HG03066 (cell line): ENCODE results near the gene TMC1.
"Not testable (repeated sequence)": the region's sequence is repeated elsewhere in the genome, so short reads cannot be mapped to it uniquely, and the experiment has no call there.

Source experiments
- ATAC-seq: cut with Tn5 transposase; IDR thresholded peaks from one replicate; pipeline ENCODE4 v1.9.1; 2021; ENCODE audit warnings: low read depth; ENCODE audit not compliant: unreplicated experiment

TMC1 gene

DNA sequence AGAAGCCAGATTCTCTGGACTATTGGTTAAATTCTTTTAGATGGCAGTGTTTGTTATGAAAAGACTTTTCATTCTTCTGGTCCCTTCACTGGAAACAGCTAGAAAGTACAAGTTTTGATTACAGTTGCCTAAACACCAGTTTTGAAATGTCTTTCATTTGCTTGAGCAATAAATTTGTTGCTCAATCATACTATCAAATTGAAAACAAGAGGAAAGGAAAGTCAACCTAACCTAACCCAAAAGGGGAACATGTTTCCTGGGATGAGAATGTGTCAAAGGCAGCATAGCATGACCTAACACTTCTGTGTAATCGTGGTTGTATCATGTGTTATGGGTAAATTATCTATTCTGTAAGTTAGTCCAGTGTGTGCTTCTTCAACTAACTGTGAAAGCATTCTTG is 213.2 kb downstream of the TMC1 start:
- ATAC-seq: no peak

DNA sequence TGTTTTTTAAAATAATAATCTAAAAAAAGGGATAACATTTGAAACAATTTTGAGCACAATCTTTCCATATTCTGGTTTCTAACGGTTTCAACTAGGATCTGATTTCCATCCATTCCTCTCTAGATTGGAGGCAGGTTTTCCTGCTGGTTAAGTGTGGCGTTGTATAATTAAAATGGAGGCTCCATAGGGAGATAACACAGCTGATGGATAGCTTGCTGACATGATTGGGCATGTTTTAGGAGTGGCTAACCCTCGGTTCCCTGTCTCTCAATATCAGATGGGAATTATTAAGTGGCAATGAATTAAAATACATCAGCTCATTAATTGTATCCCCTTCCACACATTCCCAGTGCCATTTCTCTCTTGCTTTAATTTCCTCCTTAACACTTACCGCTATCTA is 222.4 kb downstream of the TMC1 start:
- no peak for ATAC-seq

DNA sequence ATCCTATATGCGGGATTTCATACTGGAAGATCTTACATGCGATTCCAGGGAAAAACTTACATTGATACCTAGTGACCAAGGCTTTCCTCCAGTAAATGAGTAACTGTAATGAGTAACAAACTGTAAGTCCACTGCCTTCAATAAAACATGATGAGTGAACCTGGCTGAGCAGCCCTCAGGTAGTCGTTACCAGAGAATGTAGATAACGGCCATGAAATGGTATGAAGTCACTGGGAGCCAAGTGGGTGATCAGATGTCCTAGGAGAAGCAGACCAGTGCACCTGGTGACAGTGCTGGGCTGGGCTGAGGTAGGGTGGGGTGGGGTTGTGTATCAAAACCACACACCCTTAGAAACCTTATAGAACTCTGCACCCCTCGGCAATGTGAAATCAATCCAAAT is 227.9 kb downstream of the TMC1 start:
- no peak for ATAC-seq

DNA sequence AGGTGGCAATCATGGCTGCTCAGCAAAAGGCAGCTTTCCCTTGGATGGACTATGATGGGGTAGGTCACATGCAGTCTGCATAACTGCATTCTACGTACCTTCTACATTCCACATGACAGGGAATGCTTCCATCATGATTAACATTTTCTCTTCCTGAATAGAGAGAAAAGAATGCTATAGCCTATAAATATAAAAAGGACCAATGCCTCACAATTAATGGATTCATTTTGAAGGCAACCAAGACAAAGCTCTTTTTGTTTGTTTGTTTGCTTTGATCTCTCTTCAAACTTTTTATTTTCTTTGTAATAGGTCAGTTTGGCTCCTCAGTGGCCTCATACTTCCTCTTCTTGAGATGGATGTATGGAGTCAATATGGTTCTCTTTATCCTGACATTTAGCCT is 230.1 kb downstream of the TMC1 start:
- ATAC-seq: no peak

DNA sequence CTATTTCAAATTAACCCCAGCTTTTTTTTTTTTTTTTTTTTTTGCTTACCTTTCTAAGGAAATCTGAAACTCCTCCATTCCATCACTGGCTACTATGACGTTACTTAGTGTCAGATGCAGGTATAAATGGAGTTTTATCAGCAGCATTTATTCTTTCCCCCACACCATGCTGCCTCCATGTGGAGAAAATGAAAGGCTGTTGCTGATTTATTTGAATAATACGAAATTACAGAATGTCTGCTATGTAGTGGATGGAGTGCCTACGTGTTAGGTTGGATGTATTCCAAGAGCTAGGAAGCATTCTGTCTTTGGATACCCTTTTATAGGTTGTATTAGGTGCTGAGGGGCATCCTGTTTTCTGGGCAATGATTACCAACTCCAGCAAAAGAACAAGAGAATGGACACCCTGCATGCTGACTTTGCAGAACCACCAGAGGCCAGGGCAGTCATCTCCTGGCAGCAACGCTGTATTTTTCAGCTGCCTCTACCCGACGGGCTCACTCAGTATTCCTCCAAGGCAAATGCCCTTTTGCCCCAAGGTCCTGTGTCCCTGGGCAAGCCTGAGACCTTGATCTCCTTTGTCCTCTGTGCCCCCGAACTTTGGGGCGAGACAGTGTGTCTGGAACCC is 232.0 kb downstream of the TMC1 start:
- ATAC-seq: no peak

DNA sequence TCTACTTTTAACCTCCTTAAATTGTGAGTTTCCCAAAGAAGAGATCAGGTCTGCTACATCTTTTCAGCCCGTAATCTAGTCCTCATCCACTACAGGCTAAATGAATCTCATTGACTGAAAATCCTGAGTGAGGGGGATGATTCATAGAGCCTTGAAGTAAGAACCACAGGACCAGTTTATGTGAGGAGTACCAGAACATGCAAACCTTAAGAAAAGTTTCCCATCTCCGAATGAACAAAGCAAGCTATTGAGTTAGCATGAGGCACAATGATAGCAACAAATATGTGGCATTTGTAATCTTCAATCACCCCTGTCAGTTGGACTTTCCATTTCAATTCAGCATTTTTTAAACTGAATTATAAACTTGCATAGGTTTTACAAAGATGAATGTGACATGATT is 234.4 kb downstream of the TMC1 start:
- no peak for ATAC-seq

DNA sequence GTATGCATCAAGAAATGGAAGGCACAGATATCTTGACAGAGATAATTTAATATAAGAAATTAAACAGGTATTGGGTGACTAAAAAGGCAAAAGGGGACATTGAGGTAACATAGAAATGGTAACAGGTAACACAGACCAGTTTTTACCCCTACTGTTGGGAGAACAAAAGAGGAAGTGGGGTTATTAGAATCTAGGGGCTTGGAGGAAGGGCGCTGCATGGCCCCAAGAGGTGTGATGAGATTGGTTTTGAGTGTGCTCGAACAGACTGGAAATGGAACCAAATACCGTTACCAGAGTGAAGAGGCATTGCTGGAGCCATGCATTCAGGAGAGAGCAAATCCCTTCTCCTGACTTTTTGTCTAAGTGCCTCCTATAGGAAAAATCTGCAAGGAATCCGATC is 237.5 kb downstream of the TMC1 start:
- no peak for ATAC-seq

DNA sequence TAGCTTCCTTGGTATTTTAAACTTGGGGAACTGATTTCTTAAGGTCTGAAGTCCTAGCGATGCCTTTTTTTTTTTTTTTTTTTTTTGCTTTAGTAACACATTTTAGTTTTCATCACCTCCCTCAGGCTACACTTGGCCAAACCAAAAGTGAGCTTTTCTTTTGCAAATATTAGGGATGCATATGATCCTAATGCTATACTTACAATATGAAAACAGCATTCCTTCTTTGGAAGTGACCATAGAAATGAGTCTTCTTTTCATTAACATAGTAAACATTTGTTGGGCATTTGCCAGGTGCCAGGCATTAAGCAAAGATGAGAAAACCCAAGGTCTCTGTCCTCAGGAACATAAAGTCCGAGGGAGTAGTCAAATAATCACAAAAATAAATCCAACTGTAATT is 241.6 kb downstream of the TMC1 start:
- ATAC-seq: no peak

DNA sequence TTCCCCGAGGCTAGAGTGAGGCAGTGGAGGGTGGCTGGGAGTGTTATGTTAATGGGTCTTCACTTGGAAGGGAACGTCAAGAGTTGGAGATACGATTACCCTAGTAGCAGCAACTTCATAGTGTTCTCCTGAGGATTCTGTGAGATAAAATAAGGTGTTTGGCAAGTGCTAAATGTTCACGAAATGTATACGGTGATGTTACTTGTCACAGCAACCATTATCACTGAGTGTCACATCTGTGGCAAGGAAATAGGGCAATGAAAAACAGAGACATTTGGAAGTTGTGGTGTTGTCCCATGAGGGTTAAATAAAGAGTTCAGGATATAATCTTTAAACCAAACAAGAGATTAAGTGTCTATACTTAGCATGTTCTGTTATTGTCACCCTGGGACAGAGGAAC is 248.1 kb downstream of the TMC1 start:
- no peak for ATAC-seq

DNA sequence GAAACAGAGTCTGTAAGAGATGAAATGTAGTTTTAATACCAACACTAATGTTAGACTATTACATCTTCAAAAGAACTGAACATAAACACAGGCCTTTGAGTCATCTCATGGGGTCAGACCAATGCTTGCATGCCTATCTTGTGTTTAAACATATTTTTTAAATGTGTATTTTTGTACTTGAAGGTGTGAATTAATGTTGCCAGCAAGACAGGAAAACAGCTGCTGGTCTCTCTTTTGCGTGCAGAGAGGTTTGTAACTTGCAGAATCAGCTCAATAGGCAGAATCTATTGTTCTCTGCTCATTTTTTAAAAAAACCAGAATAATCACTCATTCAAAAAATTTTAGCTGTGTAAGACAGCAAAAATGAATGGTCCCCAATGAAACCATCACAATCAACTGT is 251.3 kb downstream of the TMC1 start:
- no peak for ATAC-seq

DNA sequence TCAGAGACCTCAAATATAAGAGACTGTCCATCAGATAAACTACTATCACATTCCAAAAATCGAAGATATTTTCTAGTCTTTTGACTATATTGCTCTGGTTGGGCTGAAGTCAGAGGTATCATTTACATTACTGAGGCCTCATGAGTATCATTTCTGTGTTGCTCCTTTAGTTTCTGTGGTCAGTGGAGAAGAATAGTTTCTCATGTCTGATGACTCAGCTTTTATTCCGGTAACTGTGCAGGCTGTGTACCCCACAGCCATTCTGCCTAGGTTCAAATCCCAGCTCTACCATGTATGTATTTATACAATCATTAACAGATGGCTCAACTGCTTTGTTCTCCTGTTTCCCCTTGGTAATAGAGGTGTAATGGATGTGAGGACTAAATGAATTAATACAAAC is 252.2 kb downstream of the TMC1 start:
- ATAC-seq: no peak

DNA sequence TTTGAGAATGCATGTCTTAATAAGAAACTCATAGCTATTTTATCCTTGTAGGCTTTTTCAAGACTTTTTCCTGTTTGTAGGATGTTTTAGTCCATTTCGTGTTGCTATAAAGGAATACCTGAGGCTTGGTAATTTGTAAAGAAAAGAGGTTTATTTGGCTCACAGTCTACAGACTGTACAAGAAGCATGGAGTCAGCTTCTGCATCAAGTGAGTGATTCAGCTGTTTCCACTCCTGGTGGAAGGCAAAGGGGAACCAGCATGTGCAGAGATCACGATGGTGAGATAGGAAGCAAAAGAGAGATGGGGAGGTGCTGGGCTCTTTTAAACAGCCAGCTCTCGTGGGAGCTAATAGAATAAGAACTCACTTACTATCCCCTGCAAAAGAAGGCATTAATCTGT is 254.2 kb downstream of the TMC1 start:
- ATAC-seq: no peak

DNA sequence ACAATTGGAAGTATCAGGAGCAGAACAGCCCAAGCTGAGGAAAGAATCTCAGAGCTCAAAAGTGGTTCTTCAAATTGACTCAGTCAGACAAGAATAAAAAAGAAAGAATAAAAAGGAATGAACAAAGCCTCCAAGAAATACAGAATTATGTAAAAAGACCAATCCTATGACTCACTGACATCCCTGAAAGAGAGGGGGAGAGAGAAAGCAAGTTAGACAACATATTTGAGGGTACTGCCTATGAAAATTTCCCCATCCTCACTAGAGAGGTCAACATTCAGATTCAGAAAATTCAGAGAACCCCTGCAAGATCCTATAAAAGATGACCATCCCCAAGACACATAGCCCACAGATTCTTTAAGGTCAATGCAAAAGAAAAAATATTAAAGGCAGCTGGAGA is 258.2 kb downstream of the TMC1 start:
- no peak for ATAC-seq

DNA sequence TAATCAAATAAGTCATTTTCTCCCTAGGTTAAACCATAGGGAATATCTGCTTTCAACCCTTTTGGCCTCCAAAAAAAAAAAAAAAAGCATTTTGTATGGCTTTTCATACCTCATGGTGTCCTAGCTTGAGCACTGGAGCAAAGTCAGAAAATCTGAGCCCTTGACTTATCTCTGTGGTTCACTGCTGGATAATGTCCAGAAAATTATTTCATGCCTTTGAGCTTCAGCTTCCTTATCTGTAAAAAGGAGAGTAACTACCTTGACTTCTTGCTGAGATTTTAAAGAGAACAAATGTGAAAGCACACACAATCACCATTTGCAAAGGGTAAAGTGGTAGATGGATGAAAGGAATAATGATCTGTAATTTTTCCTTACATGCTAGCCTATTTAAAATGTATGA is 265.5 kb downstream of the TMC1 start:
- no peak for ATAC-seq

DNA sequence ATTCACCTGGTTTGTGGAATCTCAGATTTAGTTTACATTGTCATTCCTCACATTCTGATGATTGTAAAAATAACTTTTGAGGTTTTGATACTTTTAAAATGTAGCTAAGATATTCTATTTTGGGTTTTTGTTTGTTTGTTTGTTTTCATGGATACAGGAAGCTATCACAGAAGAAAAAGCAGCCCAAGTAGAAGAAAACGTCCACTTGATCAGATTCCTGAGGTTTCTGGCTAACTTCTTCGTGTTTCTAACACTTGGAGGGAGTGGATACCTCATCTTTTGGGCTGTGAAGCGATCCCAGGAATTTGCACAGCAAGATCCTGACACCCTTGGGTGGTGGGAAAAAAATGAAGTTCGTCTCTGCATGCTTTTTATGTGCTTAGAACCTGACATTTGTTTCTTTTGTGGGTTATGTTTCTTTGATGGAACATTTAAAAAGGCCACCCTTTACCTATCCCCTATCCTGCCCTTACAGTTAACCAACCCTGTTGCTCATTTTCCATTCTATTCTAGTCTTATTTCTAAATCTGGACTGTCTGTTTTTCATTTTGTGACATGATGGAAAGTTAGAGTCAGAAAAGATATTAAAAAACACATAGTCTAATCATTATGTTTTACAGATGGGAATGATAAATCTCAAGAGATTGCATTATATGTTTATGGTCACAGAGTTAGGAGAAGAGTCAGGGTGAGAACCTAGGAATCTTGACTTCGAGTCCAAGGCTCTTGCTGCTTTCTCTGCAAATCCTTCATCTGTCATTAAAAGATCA is 267.7 kb downstream of the TMC1 start:
- ATAC-seq: no peak

DNA sequence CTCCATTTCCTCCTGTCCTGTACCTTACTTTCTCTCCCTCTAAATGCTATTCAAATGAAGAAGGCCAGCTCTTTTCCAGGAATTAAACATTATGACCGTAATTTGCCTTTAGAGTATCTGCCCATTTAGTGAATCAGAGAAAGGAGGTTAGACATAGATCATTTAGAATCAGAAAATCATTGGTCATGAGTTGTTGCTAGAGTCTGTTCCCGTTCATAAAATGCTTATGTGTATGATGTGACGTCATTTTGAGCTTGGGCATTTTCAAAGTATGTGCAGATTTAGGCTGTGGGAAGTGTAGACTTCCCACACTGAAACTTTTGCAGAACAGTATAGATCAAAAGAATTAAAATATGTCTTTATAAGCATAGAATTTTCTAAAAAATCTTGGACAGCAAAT is 268.5 kb downstream of the TMC1 start:
- ATAC-seq: no peak

DNA sequence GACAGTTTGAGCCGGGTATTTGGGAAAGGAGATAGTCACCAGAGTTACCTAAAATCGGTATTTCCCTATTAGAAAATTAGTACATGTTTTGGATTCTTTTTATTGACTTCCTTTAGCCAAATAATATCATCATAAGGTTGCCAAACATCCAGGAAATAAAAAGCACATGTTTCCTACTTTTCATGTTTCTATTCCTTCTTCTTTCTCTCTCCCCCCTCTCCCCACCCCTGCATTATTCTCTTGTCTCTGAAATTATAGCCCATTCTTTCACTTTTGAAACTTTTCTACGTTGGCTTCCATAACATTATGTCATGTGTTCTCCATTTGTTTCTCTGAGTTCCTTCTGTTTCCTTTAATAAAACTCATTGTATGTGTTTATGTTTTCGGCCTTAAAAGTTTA is 269.6 kb downstream of the TMC1 start:
- no peak for ATAC-seq

DNA sequence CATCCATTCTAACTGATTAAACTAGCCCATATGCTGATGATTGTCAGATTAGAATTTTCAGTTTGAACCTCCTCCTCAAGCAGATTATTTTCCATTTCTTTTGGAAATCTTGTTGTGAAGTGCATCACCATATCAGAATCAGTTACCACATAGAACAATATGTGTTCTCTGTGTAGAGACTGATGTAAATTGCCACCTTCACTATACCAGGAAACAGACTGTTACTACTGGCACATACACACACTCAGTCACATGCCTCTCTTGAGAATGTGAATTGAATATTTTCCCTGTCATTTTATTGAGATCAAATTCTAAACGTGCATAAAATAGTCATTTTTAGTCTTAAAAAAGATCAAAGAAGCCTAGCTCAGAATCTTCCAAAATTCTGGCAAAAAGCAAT is 270.0 kb downstream of the TMC1 start:
- ATAC-seq: no peak

DNA sequence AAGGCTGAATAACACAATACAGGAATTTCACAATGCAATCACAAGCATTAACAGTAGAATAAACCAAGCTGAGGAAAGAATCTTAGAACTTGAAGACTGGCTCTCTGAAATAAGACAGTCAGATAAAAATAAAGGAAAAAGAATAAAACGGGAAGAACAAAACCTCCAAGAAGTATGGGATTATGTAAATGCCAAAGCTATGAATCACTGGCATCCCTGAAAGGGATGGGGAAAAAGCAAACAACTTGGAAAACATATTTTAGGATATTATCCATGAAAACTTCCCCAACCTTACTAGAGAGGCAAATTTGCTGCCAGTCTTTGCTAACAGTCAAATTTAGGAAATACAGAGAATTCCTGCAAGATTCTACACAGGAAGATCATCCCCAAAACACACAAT is 273.5 kb downstream of the TMC1 start:
- ATAC-seq: no peak

DNA sequence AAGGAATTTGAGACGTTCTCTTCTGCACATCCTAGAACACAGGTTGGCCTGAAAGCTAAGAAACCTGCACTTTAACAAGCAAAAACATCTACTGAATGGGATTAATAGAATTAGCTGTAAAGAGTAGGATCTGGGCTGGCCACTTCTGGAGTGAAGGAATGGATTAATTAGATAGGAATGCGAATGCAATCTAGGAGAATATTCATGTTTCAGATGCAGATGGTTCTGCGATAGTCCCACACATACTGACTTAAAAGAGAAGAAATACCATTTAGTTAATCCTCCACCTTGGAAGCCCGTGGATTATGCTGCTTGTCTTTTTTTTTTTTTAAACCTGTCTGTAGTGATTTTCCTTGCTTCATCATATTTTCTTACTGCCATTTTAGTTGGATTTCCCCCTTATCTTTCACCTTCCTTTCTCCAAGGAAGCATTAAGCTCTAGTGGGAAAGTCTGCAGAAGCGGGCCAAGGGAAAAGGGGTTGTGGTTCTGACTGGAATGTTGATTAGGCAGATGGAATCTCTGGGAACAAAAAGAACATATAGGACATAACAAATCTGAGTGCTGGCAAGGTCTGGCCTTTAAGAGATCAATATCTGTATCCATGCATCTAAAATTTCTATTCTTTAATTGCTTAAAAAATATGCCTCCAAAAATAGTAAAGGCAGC is 279.1 kb downstream of the TMC1 start:
- ATAC-seq: no peak

DNA sequence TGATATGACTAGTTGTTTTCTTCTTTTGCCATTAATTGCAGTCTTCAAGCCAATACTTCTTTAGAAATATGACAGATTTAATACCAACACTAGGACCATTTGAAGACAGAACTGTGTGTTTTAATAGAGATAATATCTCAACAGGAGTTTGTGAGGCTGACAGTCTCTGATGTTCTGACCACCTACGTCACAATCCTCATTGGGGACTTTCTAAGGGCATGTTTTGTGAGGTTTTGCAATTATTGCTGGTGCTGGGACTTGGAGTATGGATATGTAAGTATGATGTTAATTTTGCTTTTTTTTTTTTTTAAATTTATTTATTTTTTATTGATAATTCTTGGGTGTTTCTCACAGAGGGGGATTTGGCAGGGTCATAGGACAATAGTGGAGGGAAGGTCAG is 283.8 kb downstream of the TMC1 start:
- ATAC-seq: no peak

DNA sequence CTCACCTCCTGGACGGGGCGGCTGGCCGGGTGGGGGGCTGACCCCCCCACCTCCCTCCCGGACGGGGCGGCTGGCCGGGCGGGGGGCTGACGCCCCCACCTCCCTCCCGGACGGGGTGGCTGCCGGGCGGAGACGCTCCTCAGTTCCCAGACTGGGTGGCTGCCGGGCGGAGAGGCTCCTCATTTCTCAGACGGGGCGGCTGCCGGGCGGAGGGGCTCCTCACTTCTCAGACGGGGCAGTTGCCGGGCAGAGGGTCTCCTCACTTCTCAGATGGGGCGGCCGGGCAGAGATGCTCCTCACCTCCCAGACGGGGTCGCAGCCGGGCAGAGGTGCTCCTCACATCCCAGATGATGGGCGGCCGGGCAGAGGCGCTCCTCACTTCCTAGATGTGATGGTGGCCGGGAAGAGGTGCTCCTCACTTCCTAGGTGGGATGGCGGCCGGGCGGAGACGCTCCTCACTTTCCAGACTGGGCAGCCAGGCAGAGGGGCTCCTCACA is 285.0 kb downstream of the TMC1 start:
- ATAC-seq: not testable (repeated sequence)
